NCI-H2227 (cell line): ENCODE results near the gene USP2.
A peak's percentile ranks its signal among the peaks of the same experiment; 100 is the strongest.

Source experiments
- DNase-seq: peaks from one replicate; lab custom pipeline; 2025; ENCODE audit not compliant: unreplicated experiment; lab: John Stamatoyannopoulos, UW

The USP2 gene, protein sequence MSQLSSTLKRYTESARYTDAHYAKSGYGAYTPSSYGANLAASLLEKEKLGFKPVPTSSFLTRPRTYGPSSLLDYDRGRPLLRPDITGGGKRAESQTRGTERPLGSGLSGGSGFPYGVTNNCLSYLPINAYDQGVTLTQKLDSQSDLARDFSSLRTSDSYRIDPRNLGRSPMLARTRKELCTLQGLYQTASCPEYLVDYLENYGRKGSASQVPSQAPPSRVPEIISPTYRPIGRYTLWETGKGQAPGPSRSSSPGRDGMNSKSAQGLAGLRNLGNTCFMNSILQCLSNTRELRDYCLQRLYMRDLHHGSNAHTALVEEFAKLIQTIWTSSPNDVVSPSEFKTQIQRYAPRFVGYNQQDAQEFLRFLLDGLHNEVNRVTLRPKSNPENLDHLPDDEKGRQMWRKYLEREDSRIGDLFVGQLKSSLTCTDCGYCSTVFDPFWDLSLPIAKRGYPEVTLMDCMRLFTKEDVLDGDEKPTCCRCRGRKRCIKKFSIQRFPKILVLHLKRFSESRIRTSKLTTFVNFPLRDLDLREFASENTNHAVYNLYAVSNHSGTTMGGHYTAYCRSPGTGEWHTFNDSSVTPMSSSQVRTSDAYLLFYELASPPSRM

DNA sequence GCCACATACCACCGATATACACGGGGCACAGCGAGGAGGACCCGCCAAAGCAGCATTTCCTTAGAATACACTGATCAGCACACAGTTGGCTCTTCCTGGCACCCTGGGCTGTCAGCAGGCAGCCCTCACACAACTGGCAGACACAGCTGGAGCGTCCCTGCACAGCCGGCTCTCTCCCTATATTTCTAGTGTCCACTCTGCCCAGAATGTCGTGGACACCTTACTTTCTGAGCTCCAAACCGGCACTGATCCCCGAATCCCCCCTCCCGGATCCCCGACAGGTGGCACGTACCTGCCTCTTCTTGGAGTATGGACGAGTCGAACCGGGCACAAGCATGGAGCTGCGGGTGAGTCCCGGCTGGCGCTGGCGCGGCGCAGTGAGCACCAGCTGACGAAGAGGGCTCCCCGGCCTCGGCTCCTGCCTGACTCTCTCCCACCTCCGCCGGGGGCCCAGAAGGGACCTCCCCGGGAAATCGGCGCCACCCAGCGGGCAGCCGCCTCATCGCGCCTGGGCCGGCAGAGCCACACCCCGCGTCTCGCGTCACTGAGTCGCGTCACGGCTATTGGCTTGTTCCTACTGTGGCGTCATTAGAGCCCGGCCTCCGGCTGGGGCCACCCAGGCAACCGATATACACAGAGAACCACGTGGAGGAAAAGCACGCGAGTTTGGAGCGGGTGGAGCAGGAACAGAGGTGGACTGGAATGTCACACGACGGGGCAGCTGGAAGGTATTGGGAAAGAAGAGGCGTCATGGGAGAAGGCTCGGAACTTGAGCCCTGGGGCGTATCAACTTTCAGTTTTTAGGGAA, at the start of gene USP2:
USP2 (minus strand) TSS at position 510 of the 808 bp plus-strand sequence. CDS start 8,210 bp downstream, outside the sequence.
- peak; percentile 94 for DNase-seq

DNA sequence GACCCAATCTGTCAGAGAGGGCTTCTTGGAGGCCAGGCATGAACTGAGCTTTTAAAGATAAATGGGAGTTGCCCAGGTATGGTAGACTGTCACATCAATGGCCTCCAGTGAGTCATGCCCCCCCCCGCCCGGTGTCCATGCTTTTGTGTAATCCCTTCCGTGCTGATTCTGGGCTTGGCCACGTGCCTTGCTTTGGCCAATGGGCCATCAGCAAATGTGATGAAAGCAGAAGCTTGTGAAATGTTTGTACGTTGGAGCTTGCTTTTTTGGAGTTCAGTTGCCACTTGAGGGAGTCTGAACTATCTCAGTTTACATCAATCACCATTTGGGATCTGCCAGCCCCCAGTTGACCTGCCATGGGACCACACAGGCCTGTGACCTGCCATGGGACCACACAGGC, 45.8 kb upstream of the USP2 start:
- no peak for DNase-seq

DNA sequence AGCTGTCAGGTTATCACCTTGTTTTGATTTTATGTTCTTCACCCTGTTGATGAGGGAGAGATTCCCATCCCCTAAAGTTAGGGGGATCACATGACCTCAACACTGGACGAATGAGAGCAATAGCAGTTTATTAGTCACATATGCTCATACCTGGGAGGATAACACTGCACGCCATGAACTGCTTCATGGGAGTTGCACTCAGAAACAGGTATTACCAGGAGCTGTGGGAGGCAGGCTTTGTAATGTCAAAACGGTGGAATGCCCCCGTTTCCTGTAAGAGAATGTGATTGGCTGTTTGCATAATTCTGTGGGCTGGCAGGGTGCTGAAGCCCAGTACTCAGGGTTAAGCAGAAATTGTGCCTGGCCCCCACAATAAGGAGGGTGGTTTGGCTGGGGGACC, 44.7 kb upstream of the USP2 start:
- no peak for DNase-seq

DNA sequence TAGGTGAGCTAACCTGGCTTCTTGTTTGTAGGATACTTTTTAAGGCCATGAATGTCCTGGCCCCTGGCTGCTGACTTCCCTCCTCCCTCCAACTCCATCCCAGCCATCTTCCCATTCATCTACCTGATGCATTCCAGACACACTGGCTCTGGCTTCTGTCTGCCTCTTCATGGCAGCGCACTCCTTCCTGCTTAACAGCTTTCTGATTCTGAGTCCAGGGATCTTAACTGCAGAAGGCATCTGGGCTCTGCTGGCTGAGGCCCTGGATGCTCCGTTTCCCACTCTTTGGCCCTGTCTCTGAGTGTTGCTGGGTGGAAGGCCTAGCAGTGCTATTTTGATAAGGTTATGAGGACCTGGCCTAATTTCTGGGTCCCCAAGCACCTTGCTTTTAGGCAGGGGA, 43.3 kb upstream of the USP2 start:
- DNase-seq: no peak

DNA sequence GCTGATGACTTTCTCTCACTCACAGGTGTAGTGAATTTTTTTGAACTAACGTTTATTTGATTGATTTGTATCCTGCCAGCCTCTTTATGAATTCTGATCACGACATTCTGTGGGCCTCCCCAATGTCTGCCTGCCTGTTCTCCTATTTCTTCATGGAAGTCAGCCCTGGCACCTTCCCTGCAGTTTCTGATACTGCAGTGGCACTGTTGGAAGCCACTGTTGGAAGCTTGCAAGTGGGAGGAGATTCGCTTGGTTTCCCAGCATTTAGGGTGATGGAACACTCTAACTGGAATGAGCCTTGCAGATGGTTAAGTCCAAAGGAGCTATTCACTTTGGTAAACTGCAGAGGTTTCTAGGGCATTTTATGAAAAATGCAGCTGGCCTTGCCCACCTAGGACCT, 42.8 kb upstream of the USP2 start:
- DNase-seq: no peak

DNA sequence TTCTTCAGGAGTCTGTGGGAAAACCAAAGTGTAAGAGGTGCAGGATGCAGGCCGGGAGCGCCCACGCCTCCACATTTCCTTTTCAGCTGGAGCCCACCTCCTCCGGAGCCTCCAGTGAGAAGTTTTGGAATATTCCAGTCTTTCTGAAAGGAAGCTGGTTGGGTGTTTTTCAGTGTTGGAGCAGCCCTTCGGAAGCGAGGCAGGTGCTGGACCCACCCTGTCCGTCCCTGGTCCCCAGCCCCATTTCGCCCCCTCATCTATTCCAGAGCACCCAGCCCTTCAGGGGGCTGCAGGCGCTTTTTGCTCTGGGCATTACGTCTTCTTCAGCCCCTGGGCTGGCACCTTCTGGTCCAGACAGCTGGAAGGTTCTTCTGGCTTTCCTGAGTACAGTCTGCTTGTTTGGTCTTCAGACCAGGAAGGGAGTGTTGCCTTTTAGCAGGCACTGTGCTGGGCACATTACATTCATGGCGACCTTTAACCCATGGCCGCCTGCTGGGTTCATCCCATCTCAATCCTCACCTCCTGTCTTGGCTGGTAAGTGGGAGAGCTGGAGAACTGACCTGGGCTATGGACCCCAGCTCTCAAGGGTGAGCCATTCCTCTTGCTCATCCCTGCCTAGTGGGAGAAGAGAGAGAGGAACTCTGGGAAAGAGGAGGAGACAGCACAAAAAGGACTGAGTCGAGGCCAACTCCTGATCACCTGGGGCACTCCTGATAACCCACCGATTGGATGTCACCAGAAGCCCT, 42.2 kb upstream of the USP2 start:
- DNase-seq: no peak

DNA sequence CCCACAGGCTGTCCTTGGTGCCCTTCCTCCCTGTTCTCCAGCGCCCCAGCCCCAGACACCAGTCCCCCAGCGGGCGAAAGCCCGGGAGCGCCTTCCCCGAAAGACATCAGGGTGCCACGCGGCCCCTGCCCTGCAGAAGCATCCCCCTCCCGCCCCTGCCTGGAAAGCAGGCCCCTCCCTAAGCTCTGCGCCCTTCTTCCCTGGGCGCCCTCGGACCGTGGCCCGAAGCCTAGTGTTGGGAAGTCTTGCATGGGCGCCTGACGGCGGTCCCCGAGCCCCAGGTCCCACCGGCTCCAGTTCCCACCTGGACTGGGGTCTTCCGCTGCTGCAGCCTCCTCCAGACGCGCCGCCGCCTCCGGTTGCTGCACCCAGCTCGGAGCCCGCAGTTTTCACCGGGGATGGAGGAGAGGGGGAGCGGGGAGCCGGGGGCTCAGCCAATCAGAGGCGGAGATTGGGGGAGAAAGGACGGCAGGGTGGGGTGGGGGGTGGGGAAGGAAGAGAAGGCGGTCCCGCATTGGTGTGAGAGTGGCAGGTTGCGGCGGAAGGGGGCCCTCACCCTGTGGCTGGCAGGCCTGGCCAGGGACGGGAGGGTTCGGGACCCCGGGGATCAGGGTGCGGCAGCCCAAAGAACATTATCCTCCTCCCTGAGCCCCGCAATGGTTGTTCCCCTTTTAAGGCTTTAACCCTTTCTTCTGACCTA, 41.5 kb upstream of the USP2 start, which contains the start of gene THY1:
THY1 (minus strand) TSS at position 364 of the 700 bp plus-strand sequence. CDS start 2,267 bp downstream, outside the sequence.
- DNase-seq: peak; percentile 78

DNA sequence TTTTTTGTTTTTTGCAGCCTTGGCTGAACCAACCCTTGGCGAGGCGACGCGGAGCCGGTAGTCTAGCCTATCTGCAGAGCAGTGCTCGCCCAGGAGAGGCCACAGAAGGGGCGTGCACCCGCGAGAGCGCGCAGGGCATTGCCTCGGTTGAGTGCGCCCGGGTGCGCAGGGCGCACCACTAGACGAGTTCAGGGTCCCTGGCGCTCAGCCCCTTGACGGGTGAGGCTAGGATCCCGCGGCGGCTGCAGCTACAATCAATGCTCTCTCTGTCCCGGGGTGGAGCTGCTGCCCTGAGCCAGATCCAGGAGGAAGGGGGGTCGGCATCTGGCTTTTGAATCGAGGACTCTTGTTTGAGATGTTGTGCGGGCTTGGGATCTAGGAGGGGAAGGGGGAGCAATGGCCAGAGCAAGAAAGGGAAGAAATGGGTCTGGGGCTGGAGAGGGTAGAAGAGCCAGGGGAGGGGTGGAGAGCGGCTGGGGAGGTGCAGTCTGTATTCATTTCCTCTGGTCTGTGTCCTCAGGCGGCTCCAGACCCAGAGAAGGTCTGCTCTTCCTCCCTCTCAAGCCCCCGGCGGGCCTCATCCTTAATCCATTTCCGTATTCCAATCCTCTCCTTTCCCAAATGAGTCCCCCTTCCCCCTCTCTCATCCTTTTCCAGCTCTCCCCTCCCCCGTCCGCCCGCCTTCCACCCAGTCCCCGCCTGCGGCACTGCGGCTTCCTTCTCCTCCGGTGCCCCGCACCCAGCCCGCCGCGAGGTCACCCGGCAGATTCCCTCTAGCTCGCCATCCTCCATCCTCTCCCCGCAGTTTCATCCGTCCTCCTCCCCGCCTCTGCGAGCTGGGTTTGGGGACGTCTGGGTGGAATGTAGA, 40.7 kb upstream of the USP2 start:
- DNase-seq: peak; percentile 26

DNA sequence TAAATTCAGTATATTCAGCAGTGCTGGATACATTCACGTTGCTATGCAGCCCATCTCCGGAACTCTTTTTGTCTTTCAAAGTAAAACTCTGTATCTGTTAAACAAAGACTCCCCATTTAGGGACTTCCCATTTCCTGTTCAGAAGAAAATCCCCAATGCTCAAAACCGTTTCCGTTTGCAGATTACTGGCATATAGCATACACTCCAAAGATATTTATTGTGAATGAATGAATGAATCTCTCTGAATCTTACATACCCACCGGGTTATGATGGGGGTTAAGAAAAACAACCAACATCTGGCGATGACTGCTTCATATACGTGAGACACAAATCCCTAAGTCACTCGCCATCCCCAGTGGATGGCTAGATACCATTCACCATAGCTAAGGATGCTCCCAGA, 39.9 kb upstream of the USP2 start:
- DNase-seq: no peak

DNA sequence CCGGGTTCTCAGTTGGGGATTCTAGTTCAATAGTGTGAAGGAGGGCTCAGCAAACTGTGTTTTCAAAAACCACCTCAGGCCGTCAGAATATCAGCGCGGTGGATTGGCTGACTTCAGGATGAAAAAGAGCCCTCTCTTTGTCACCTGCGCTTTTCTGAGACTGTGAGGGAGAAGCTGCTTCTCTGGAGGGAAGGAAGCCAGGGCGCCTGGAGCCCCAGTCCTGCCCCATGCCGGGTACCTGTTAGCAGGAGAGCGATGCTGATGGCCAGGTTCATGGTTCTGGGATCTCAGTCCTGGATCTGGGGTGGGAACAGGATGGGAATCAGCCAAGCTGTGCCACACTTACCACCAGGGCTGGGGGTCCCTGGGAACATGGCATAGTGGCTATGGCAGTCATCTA, 39.1 kb upstream of the USP2 start:
- DNase-seq: no peak

DNA sequence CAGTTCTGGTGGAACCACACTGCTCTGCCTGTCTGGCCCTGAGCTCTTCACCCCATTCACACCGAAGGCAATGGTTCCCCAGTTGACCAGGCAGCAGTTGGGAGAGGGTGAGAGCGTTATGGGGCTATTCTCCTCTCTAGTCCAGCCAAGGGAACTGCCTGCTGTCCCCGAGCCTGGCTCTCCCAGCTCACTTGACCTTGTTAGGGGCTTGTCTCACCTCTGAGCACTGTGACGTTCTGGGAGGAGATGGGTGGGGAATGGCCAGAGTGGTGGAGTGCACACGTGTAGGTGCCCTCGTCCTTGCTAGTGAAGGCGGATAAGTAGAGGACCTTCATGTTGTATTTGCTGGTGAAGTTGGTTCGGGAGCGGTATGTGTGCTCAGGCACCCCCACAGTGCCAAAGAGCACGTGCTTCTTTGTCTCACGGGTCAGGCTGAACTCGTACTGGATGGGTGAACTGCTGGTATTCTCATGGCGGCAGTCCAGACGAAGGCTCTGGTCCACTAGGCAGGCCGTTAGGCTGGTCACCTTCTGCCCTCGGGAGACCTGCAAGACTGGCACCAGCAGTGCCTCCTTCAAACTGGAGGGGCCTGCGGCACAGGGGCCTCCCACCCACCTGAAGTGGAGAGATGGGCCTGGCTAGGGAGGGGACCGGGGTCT, 38.5 kb upstream of the USP2 start:
- no peak for DNase-seq

DNA sequence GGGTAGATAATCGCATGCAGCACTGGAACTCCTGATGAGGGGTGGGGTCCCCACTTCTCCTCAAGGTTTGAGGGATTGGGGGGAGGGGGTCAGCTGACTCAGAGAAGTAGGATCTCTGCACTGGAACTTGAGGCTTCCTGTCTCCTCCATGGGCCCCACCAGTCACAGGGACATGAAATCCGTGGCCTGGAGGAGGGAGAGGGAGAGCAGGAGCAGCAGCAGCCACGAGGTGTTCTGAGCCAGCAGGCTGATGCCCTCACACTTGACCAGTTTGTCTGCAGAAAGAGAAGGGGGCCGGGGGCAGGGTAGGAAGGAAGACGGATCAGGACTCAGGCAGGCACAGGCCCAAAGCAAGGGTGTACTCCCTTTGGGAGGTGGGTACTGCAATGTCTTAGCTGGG, 37.8 kb upstream of the USP2 start:
- no peak for DNase-seq

DNA sequence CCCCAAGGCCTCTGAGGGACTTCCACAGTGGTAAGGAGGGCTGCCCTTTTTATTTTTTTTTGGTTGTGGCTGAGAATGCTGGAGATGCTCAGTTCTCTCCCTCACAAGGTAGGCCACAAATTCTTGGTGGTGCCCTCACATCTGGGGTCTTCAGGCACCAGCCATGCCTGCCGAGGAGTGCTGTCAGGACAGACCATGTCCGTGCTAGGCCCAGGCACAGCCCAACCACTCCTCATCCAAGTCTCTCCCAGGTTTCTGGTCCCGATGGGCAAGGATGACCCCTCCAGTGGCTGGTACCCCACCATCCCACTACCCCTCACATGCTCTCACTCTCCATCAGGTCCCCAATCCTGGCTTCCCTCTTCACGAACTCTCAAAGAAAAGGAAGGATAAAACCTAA, 37.3 kb upstream of the USP2 start:
- no peak for DNase-seq

DNA sequence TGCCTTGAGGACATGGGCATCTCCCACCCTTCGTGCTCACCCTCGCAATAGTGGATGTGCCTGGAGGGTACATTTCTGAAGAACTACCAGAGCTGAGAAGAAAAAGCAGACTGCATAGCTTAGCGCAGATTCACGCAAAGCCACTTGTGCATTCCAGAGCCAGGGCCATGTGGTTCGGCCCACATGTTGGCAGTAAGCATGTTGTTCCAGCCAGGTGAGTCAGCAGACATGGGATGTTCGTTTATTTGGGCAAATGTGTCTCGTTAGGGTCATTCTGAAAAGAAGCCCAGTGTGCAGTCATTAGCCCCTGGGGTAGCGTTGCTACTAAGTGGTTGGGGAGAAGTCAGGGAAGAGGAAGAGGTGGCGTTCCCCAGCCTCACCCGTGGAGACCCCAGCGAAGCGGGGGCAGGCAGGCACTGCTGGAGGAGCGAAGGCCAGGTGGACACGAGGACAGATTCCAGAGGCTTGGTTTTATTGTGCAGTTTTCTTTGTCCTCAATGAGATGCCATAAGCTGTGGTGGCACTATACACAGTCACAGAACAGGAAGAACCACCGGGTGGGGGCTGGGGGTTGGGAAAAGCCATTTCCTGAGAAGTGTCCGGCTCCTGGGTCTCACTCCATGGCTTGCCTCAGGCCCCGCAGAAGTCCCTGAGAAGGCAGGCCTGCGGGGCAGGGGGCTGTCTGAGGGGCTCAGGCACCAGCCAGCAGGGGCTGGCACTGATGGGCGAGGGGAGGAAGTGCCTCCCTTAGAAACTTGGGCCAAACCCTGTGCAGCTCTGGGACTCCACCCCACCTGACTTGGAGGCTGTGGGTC, 36.4 kb upstream of the USP2 start:
- no peak for DNase-seq

DNA sequence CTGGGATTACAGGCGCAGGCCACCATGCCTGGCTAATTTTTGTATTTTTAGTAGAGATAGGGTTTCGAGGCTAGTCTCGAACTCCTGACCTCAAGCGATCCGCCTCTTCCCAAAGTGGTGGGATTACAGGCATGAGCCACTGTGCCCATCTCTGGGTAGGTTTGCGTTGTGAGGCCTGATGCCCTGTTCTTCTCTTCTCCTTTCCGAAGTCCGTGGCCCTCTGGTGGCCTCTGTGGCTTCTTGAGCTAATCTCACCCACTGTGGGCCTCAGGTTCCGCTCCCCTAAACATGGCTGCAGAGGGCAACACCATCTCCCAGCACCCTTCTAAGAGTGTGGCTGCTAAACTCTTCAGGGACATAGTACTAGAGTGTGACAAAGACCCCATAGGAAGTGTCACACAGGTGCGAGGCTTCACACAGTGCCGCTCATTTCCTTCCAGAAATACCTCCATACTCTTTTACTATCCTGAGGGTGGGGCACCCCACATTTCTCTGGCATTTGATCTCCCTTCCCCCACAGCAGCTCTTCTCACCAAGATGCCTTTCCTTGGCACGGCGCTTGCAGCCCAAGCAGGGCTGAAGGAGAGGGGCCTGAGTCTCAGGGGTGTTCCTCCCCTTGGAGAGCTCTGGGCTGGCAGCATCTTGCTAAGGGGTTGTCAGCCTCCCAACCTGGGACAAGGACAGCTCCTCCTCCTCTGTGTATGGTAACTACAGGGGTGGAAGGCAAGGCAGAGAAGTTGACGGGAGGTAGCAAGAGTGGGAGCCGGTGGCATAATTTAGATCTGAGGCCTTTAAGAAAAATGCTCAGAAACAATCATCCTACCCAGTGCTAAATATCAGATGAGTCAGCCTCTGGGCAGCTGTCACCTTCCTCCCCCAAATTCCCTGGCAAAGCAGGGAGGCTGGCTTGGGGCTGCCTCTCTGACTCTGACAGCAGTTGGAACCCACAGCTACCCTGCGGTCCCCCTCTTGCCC, 35.4 kb upstream of the USP2 start:
- DNase-seq: no peak

DNA sequence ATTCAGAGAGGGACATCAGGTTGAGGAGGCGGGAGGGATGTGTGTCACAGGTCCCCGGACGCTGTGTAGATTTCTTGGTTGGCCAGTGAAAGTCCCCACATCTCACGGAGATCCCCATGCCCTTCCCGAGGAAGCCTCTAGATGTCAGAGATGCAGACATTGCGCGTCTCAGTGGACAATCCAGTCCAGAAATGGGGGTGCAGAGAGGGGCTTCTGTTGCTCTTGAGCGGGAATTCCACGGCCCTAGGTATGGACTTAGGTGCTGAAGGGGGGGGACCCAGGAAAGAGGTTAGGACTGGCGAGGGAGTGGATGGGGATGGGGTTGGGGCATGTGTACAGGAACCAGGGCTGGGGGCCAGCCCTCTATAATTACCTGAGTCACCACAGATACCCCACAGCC, 34.5 kb upstream of the USP2 start:
- no peak for DNase-seq

DNA sequence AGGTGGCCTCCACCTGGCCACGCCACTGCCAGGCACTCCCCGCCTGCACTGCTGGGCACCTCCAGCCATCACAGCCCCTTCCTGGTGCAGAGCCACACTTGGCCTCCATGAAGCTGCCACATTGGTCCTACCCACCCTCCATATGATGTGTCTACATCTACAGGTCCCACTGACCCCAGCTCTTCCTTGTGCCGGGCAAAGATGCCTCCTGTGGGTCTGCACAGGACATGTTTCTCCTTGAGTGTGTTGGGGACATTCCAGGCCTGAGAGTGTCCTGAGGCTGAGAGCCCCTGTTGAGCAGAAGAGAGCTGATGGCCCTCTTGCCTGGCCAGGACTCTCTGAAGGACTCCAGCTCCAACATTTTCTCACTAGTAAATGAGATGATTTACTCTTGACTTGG, 34.0 kb upstream of the USP2 start:
- DNase-seq: no peak
